Lower leg skin (tissue), 4 donors: Measurements from ENCODE around the gene CEP350. TPM values are rescaled to one million over a fixed set of nuclear protein-coding genes. Genes with fewer than 3 reads are reported as not detected.

Source experiments
- DNase-seq, 2 donors: peaks; one replicate each; pipeline ENCODE4 v3.0.0-alpha.2; 2019; ENCODE audit warnings: low spot score in 2 of 2
- H3K4me3 ChIP-seq: fragments of 200-600 bp; sonication (generic); 2 replicates; pipeline ENCODE4 v1.5.1; 2017; ENCODE audit warnings: mild to moderate bottlenecking, low read depth; ENCODE audit not compliant: poor library complexity, severe bottlenecking
- CTCF ChIP-seq, 3 donors: fragments of 450-650 bp; IDR thresholded peaks; one replicate each; pipeline ENCODE4 v1.5.1; 2016; ENCODE audit warnings: antibody characterized with exemption in 3 of 3, mild to moderate bottlenecking in 3 of 3, moderate library complexity in 2 of 3
- POLR2A ChIP-seq, 2 donors: fragments of 450-650 bp; IDR thresholded peaks; one replicate each; pipeline ENCODE4 v1.6.1; 2016 to 2017; ENCODE audit warnings: antibody characterized with exemption in 2 of 2, mild to moderate bottlenecking in 1 of 2, moderate library complexity in 1 of 2
- WGBS, 2 donors: methylation state at CpG; one replicate each; pipeline ENCODE4 v1.1.5; 2018; 5-methylcytosine and 5-hydroxymethylcytosine counted together
- intact Hi-C: fragments of 100-400 bp; cut with DNase I; formaldehyde crosslinking; loops from one replicate; pipeline ENCODE4 v1.15.0; 2023; ENCODE audit warnings: low total_unique reads
- total RNA-seq, 4 donors: library from RNA; depleted of rRNA; stranded (reverse); fragments of >200 nt; gene quantifications; one replicate each; pipeline ENCODE4 v1.1.0, GENCODE V29; 2016

CEP350 gene
- total RNA-seq, 4 donors from 2014 or later: 55.8 to 85.6 (median 59.9) TPM

GRCh38 chr1:180112984-180113647 lies 158.5 kb downstream of the CEP350 start:
- intact Hi-C loops: no loop called here
- WGBS, 2 donors: 87 to 90% methylated on average over 2 of the region's 2 CpGs
- TF ChIP-seq CTCF (IDR thresholded peaks at IDR 0.05): no peak
- TF ChIP-seq POLR2A (IDR thresholded peaks at IDR 0.05): no peak
- no peak for DNase-seq
- no peak overlapping the region for H3K4me3 ChIP-seq

- TF ChIP-seq POLR2A (IDR thresholded peaks at IDR 0.05) (no peak), CTCF (IDR thresholded peaks at IDR 0.05) (no peak)
- 78 to 82% methylated on average over 4 of the region's 4 CpGs for WGBS, 2 donors
- intact Hi-C loops: no loop called here
These were observed 159.9 kb downstream of the CEP350 start for GRCh38 chr1:180114396-180114945.

GRCh38 chr1:180116964-180117763 lies 162.6 kb downstream of the CEP350 start:
- H3K4me3 ChIP-seq: no peak overlapping the region
- no peak for DNase-seq
- TF ChIP-seq POLR2A (IDR thresholded peaks at IDR 0.05) (no peak), CTCF (IDR thresholded peaks at IDR 0.05) (peak in 1 of 3 donors; percentile 45)
- WGBS, 2 donors: 83 to 84% methylated on average over 14 of the region's 14 CpGs
- intact Hi-C loops: no loop called here

More at GRCh38 chr1:180114396-180114945, 159.9 kb downstream of the CEP350 start:
- no peak overlapping the region for H3K4me3 ChIP-seq
- no peak for DNase-seq

DNA sequence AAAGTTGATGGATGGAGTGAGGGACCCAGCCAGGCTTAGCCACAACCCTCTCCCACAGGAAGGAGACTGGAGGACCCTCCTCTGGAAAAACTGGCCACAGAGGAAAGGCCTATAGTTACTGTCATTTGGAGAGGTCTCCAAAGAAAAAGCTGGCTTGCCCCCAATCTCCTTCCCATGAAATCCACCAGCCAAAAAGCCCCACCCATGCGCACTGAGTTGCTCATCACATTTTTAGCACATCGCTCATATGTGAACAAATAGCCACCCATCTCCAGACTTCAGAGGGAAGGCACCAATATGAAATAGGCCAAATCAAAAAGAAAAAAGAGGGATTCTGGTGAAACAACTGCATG lies 163.1 kb downstream of the CEP350 start:
- no peak for TF ChIP-seq CTCF (IDR thresholded peaks at IDR 0.05)
- TF ChIP-seq POLR2A (IDR thresholded peaks at IDR 0.05): no peak

DNA sequence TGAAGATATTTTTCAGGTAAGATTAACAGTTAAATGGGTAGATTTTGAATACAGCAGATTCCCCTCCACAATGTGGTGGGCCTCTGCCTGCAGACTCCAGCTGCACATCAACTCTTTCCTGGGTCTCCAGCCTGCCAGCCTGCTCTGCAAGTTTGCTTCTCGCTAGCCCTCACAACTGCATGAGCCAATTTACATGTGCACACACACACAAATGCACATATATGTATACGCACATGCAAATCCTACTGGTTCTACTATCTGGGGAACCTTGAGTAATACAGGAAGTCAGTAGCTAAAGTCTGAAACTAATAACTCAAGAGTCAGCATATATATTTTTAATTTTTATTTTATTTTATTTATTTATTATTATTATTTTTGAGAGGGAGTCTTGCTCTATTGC lies 165.2 kb downstream of the CEP350 start:
- TF ChIP-seq CTCF (IDR thresholded peaks at IDR 0.05) (no peak), POLR2A (IDR thresholded peaks at IDR 0.05) (no peak)
- 82 to 91% methylated on average over 2 of the region's 2 CpGs for WGBS, 2 donors
- intact Hi-C loops: no loop called here
- no peak overlapping the region for H3K4me3 ChIP-seq
- DNase-seq: no peak

More for the DNA sequence above, 163.1 kb downstream of the CEP350 start:
- intact Hi-C loops: no loop called here
- H3K4me3 ChIP-seq: no peak overlapping the region
- no peak for DNase-seq
- 63 to 77% methylated on average over 2 of the region's 2 CpGs for WGBS, 2 donors
